K562 (cell line): ENCODE data around the gene ACKR2. TPM values are rescaled to one million over a fixed set of nuclear protein-coding genes. Genes with fewer than 3 reads are reported as not detected.
A peak's percentile ranks its signal among the peaks of the same experiment; 100 is the strongest.

ENCODE experiments used
- ATF4 ChIP-seq: fragments of 450-650 bp; formaldehyde crosslinking; IDR thresholded peaks from 2 replicates; pipeline ENCODE4 v1.4.0; 2022; ENCODE audit warnings: mild to moderate bottlenecking, moderate library complexity
- CAMTA2 ChIP-seq: fragments of 250-450 bp; sonication (Bioruptor Pico); conservative IDR thresholded peaks from 2 replicates; pipeline ENCODE4 v1.5.1; 2022
- CCNT2 ChIP-seq: IDR thresholded peaks from 2 replicates; pipeline ENCODE4 v1.6.1; 2011; ENCODE audit warnings: borderline replicate concordance, low read depth, mild to moderate bottlenecking, moderate library complexity, mixed read lengths, low read length; ENCODE audit not compliant: insufficient read length; ENCODE audit errors: extremely low read depth
- CEBPB ChIP-seq: fragments of 450-650 bp; IDR thresholded peaks from 2 replicates; pipeline ENCODE4 v1.6.1; 2016; ENCODE audit warnings: missing genetic modification characterization, missing compliant biosample characterization
- CTBP1 ChIP-seq: fragments of 450-650 bp; IDR thresholded peaks from 2 replicates; pipeline ENCODE4 v1.6.1; 2016; ENCODE audit warnings: borderline replicate concordance
- CTCF ChIP-seq, 3 experiments: IDR thresholded peaks in 2 of 3; conservative IDR thresholded peaks in 1 of 3; 2 replicates each; pipeline ENCODE4 v1.5.1; 2011 to 2012; ENCODE audit warnings: low read length in 3 of 3, mild to moderate bottlenecking in 3 of 3, control low read depth in 2 of 3, improper control_type of control experiment in 1 of 3, inconsistent platforms in 1 of 3, low read depth in 1 of 3, mixed read lengths in 1 of 3, moderate library complexity in 1 of 3; ENCODE audit not compliant: insufficient read depth in 2 of 3
- CXXC5 ChIP-seq: fragments of 250-450 bp; sonication (Bioruptor Pico); IDR thresholded peaks from 2 replicates; pipeline ENCODE4 v1.8.0; 2022; ENCODE audit warnings: inconsistent platforms, mild to moderate bottlenecking, moderate library complexity
- FIP1L1 ChIP-seq: fragments of 200-400 bp; formaldehyde crosslinking; IDR thresholded peaks from 2 replicates; pipeline ENCODE4 v1.6.1; 2018; ENCODE audit warnings: mild to moderate bottlenecking, low read depth, low read length; ENCODE audit not compliant: poor library complexity, severe bottlenecking
- GABPA ChIP-seq: fragments of 200-800 bp; sonication (Bioruptor generic); conservative IDR thresholded peaks from 2 replicates; pipeline ENCODE4 v1.6.1; 2016; ENCODE audit warnings: low read depth, missing genetic modification characterization, missing compliant biosample characterization
- HDGF ChIP-seq: fragments of 450-650 bp; IDR thresholded peaks from 2 replicates; pipeline ENCODE4 v1.6.1; 2016
- LCOR ChIP-seq: sonication (generic); formaldehyde crosslinking; IDR thresholded peaks from 2 replicates; pipeline ENCODE4 v1.8.0; 2022; ENCODE audit warnings: mild to moderate bottlenecking, missing genetic modification reagents
- NELFE ChIP-seq: IDR thresholded peaks from 2 replicates; pipeline ENCODE4 v1.6.1; 2011; ENCODE audit warnings: mild to moderate bottlenecking; ENCODE audit not compliant: insufficient read depth, insufficient read length
- PHF8 ChIP-seq: fragments of 200-600 bp; sonication (generic); IDR thresholded peaks from 2 replicates; pipeline ENCODE4 v1.6.1; 2012; ENCODE audit warnings: mixed run types, mild to moderate bottlenecking, inconsistent platforms, low read length, moderate library complexity, borderline replicate concordance
- POLR2A ChIP-seq: fragments of 450-650 bp; conservative IDR thresholded peaks from 2 replicates; pipeline ENCODE4 v1.6.1; 2016
- SOX6 ChIP-seq: fragments of 450-650 bp; IDR thresholded peaks from 2 replicates; pipeline ENCODE4 v1.6.1; 2014; ENCODE audit warnings: mild to moderate bottlenecking
- TAF7 ChIP-seq: fragments of 450-650 bp; IDR thresholded peaks from 2 replicates; pipeline ENCODE4 v1.6.1; 2016; ENCODE audit warnings: missing genetic modification characterization, missing compliant biosample characterization
- UBTF ChIP-seq, 2 experiments: IDR thresholded peaks; 2 replicates each; pipeline ENCODE4 v1.6.1; 2012; ENCODE audit warnings: improper control_type of control experiment in 2 of 2, low read depth in 2 of 2, low read length in 2 of 2, borderline replicate concordance in 1 of 2
- ZNF3 ChIP-seq: fragments of 250-450 bp; sonication (Bioruptor Pico); IDR thresholded peaks from 2 replicates; pipeline ENCODE4 v1.5.0; 2021; ENCODE audit warnings: mild to moderate bottlenecking, moderate library complexity
- ZNF398 ChIP-seq: fragments of 250-450 bp; sonication (Bioruptor Pico); IDR thresholded peaks from 2 replicates; pipeline ENCODE4 v1.8.0; 2021; ENCODE audit warnings: moderate library complexity, mild to moderate bottlenecking, inconsistent platforms
- ZNF696 ChIP-seq: fragments of 250-450 bp; sonication (Bioruptor Pico); conservative IDR thresholded peaks from 2 replicates; pipeline ENCODE4 v1.4.0; 2020; ENCODE audit warnings: mild to moderate bottlenecking, moderate library complexity
- ZZZ3 ChIP-seq: fragments of 450-650 bp; IDR thresholded peaks from 2 replicates; pipeline ENCODE4 v1.6.1; 2016; ENCODE audit warnings: antibody characterized with exemption, mild to moderate bottlenecking, moderate library complexity
- polyA plus RNA-seq, 8 experiments: library from polyadenylated mRNA; depleted of rRNA in 4 of 8; stranded (reverse) in 5 of 8; unstranded in 3 of 8; fragments of >200 nt; fragmentation: Nextera tagmentation in 2 of 8; fragmentation: Illumina TruSeq in 1 of 8; extraction: Ambion mirVana in 2 of 8; extraction: Trizol in 1 of 8; gene quantifications; 2 replicates each; pipeline versions ENCODE4 v1.2.1 to v1.2.3, GENCODE V29; 2011 to 2014; ENCODE audit warnings: inconsistent platforms in 1 of 8, missing spikeins in 1 of 8
- total RNA-seq, 7 experiments: library from RNA; depleted of rRNA in 6 of 7; stranded (reverse); fragments of >200 nt in 6 of 7; fragmentation: Illumina TruSeq in 2 of 7; extraction: Trizol in 2 of 7; gene quantifications; 2 replicates each; pipeline versions ENCODE4 v1.2.1 to v1.2.3, GENCODE V29; 2011 to 2021; ENCODE audit warnings: low replicate concordance in 1 of 7

Gene ACKR2
- total and polyA plus RNA-seq, 9 of the 15 experiments (the other 6 are each of a cell fraction or from before 2014, with no cell fraction given) = 0.03 to 0.69 (median 0.25) TPM; not detected in 1

GRCh38 chr3:42880601-42881451 is 71.6 kb downstream of the ACKR2 start (continued):
- TF ChIP-seq ZNF398 (CRISPR knock-in tag) = no peak
- TF ChIP-seq UBTF (IDR thresholded peaks at IDR 0.05; ENCODE audit: borderline replicate concordance in 1 of 2, low read depth in 2 of 2, low read length in 2 of 2) = 0 out of 4 replicates have a peak, but pooled peaks of 1 of the 2 experiments have one; percentile 23
- peak; percentile 92 for TF ChIP-seq GABPA (tag)
- TF ChIP-seq LCOR (CRISPR knock-in tag) = 0 out of 2 replicates have a peak, but pooled peaks have one; percentile 38
- peak; percentile 76 for TF ChIP-seq CXXC5 (CRISPR knock-in tag)
- no peak for TF ChIP-seq CAMTA2 (CRISPR knock-in tag)
- no peak for TF ChIP-seq TAF7 (tag)
- TF ChIP-seq CTBP1 = peak; percentile 86; the same call in 1 of the 2 replicates
- peak; percentile 96 to 98 (median 96) for TF ChIP-seq CTCF (IDR thresholded peaks at IDR 0.05 in 2 of 3, conservative IDR thresholded peaks at IDR 0.05 in 1 of 3; ENCODE audit: insufficient read depth in 2 of 3, low read depth in 1 of 3, low read length in 3 of 3)
- TF ChIP-seq HDGF = no peak
- peak; percentile 40 for TF ChIP-seq POLR2A
- no peak for TF ChIP-seq ZZZ3
- TF ChIP-seq CEBPB (tag) = no peak
- peak; percentile 71 for TF ChIP-seq FIP1L1
- peak; percentile 46; the same call in 1 of the 2 replicates for TF ChIP-seq ATF4 (CRISPR knock-in tag)
- no peak for TF ChIP-seq ZNF696 (CRISPR knock-in tag)
- TF ChIP-seq SOX6 = peak; percentile 41; the same call in 1 of the 2 replicates
- peak; percentile 30; the same call in 1 of the 2 replicates for TF ChIP-seq PHF8
- TF ChIP-seq ZNF3 (CRISPR knock-in tag) = no peak
- no peak for TF ChIP-seq NELFE
- TF ChIP-seq CCNT2 = peak; percentile 48
